Neural progenitor cell (in vitro differentiated cells): ENCODE measurements around the gene RANBP1.

Source experiments
- CTCF ChIP-seq: fragments of 200-600 bp; sonication (generic); IDR thresholded peaks from 2 replicates; pipeline ENCODE4 v1.5.1; 2017; ENCODE audit warnings: antibody characterized with exemption, mild to moderate bottlenecking
- EZH2 ChIP-seq: fragments of 200-600 bp; sonication (generic); IDR thresholded peaks from 2 replicates; pipeline ENCODE4 v1.6.1; 2017; ENCODE audit warnings: antibody characterized with exemption, mild to moderate bottlenecking, moderate library complexity

DNA sequence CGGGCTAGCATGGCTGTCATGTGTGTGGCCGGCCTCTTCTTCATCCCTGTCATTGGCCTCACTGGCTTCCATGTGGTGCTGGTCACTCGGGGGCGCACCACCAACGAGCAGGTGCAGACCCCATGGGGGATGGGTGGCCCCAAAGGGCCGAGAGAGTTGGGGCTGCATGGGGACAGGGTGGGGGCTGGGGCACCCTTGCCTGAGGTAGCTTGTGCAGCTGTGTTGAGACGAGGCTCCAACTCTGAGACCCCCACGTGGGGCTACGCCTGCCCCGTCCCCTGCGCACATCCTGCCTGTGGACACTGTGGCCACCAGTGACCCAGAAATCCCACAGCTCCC is 24.2 kb downstream of the RANBP1 start:
- TF ChIP-seq EZH2 (no peak), CTCF (no peak)
